Urinary bladder (tissue), 4 donors: ENCODE results near the gene ST7L. TPM values are rescaled to one million over a fixed set of nuclear protein-coding genes. Genes with fewer than 3 reads are reported as not detected.
"Not testable (repeated sequence)": the region's sequence is repeated elsewhere in the genome, so short reads cannot be mapped to it uniquely, and the experiment has no call there.

Experiments
- DNase-seq: peaks from one replicate; pipeline ENCODE4 v3.0.0-alpha.2; 2015; ENCODE audit errors: extremely low spot score
- H3K27ac ChIP-seq: one replicate; pipeline ENCODE4 v1.5.1; 2013; ENCODE audit warnings: low read depth, mild to moderate bottlenecking, moderate library complexity
- H3K36me3 ChIP-seq: one replicate; pipeline ENCODE4 v1.6.1; 2013; ENCODE audit warnings: mild to moderate bottlenecking, moderate library complexity; ENCODE audit not compliant: insufficient read depth
- H3K4me1 ChIP-seq: one replicate; pipeline ENCODE4 v1.6.1; 2013; ENCODE audit warnings: mild to moderate bottlenecking, moderate library complexity; ENCODE audit not compliant: insufficient read depth
- H3K4me3 ChIP-seq: one replicate; pipeline ENCODE4 v1.5.1; 2013; ENCODE audit warnings: low read depth, low read length
- WGBS: extraction: QIAGEN DNeasy Blood & Tissue Kit; methylation state at CpG from one replicate; pipeline ENCODE4 v1.1.7; 2013; 5-methylcytosine and 5-hydroxymethylcytosine counted together
- polyA plus RNA-seq: library from polyadenylated mRNA; stranded (reverse); fragments of 200-250 nt; gene quantifications from one replicate; pipeline ENCODE4 v1.2.3, GENCODE V29; 2013
- small RNA-seq: library from RNA; depleted of rRNA; stranded (forward); fragments of <200 nt; gene quantifications from one replicate; pipeline ENCODE3, GENCODE V24; 2014
- total RNA-seq: library from RNA; depleted of rRNA; stranded (reverse); fragments of >200 nt; gene quantifications from one replicate; pipeline ENCODE4 v1.2.3, GENCODE V29; 2014
- donor health status: healthy with polysubstance abuse.
- donor health status: healthy.

The ST7L gene
- total and polyA plus RNA-seq, 2 donors: 12.6 to 38.1 TPM

GRCh38 chr1:112501810-112502641, 116.9 kb downstream of the ST7L start:
- Histone ChIP-seq H3K27ac (no peak overlapping the region), H3K4me3 (peak overlapping the region; percentile 48), H3K36me3 (no peaks in the 10 kb centered on the region), H3K4me1 (no peaks in the 10 kb centered on the region)
- WGBS: 3% methylated on average over 65 of the region's 65 CpGs
- peak; percentile 56 for DNase-seq

GRCh38 chr1:112496290-112496689, 122.7 kb downstream of the ST7L start:
- Histone ChIP-seq H3K27ac (no peak overlapping the region), H3K36me3 (no peaks in the 10 kb centered on the region), H3K4me3 (no peak overlapping the region), H3K4me1 (no peaks in the 10 kb centered on the region)
- no peak for DNase-seq
- 84% methylated on average over 5 of the region's 5 CpGs for WGBS

- DNase-seq: no peak
- Histone ChIP-seq H3K4me1 (no peaks in the 10 kb centered on the region), H3K4me3 (no peak overlapping the region), H3K36me3 (no peaks in the 10 kb centered on the region), H3K27ac (no peak overlapping the region)
- 94% methylated on average over 6 of the region's 6 CpGs for WGBS
Observed at GRCh38 chr1:112493351-112493750, 125.6 kb downstream of the ST7L start.

- DNase-seq: no peak
- Histone ChIP-seq H3K36me3 (peaks cover 1% of the 10 kb centered on the region), H3K4me1 (no peaks in the 10 kb centered on the region), H3K27ac (no peak overlapping the region), H3K4me3 (no peak overlapping the region)
- 88% methylated on average over 1 of the region's 1 CpG for WGBS
Observed at GRCh38 chr1:112492076-112492475, 126.9 kb downstream of the ST7L start.

- Histone ChIP-seq H3K36me3 (peaks cover 1% of the 10 kb centered on the region), H3K4me1 (no peaks in the 10 kb centered on the region), H3K4me3 (no peak overlapping the region), H3K27ac (no peak overlapping the region)
- 96% methylated on average over 5 of the region's 5 CpGs for WGBS
- no peak for DNase-seq
Observed at GRCh38 chr1:112488141-112488540, 130.8 kb downstream of the ST7L start.

- 85% methylated on average over 6 of the region's 6 CpGs for WGBS
- H3K27ac ChIP-seq, H3K36me3 ChIP-seq, DNase-seq, H3K4me1 ChIP-seq, H3K4me3 ChIP-seq: not testable (repeated sequence)
Observed at GRCh38 chr1:112487686-112488085, 131.3 kb downstream of the ST7L start.

GRCh38 chr1:112486063-112486462, 132.9 kb downstream of the ST7L start:
- not testable (repeated sequence) for H3K4me1 ChIP-seq, H3K36me3 ChIP-seq, H3K4me3 ChIP-seq, H3K27ac ChIP-seq, DNase-seq
- WGBS: 91% methylated on average over 1 of the region's 1 CpG

GRCh38 chr1:112478314-112478713, 140.6 kb downstream of the ST7L start:
- no peak for DNase-seq
- Histone ChIP-seq H3K27ac (no peak overlapping the region), H3K4me1 (no peaks in the 10 kb centered on the region), H3K4me3 (no peak overlapping the region), H3K36me3 (no peaks in the 10 kb centered on the region)
- WGBS: 93% methylated on average over 1 of the region's 1 CpG

- Histone ChIP-seq H3K4me3 (no peak overlapping the region), H3K27ac (no peak overlapping the region), H3K36me3 (no peaks in the 10 kb centered on the region), H3K4me1 (no peaks in the 10 kb centered on the region)
- no peak for DNase-seq
Observed at GRCh38 chr1:112477550-112477949, 141.4 kb downstream of the ST7L start.

Small RNA genes within 50 kb of the gene (small RNA-seq; reads per million reads assigned to genes)
- not detected for gene RNU7-70P

Other genes with a start within 250 kb of the ST7L start
- gene CTTNBP2NL, start 222.9 kb downstream of the ST7L start, total RNA-seq: 19.9 TPM
- gene CTTNBP2NL, start 222.9 kb downstream of the ST7L start, polyA plus RNA-seq: 13.2 TPM
- 55.2 TPM for gene WNT2B, start 110.2 kb downstream of the ST7L start, total RNA-seq
- 9.1 TPM for gene WNT2B, start 110.2 kb downstream of the ST7L start, polyA plus RNA-seq
- 192 TPM for gene CAPZA1, start 691 bp upstream of the ST7L start, total RNA-seq
- gene CAPZA1, start 691 bp upstream of the ST7L start, polyA plus RNA-seq: 42.3 TPM
- 27.5 TPM for gene MOV10, start 55.5 kb upstream of the ST7L start, total RNA-seq
- 36.1 TPM for gene MOV10, start 55.5 kb upstream of the ST7L start, polyA plus RNA-seq
- 149 TPM for gene RHOC, start 88.0 kb upstream of the ST7L start, total RNA-seq
- gene RHOC, start 88.0 kb upstream of the ST7L start, polyA plus RNA-seq: 300 TPM
- 0.37 TPM for gene PPM1J, start 96.2 kb upstream of the ST7L start, total RNA-seq
- 1.5 TPM for gene PPM1J, start 96.2 kb upstream of the ST7L start, polyA plus RNA-seq